ENCODE measurements around the gene TAX1BP1.

DNA sequence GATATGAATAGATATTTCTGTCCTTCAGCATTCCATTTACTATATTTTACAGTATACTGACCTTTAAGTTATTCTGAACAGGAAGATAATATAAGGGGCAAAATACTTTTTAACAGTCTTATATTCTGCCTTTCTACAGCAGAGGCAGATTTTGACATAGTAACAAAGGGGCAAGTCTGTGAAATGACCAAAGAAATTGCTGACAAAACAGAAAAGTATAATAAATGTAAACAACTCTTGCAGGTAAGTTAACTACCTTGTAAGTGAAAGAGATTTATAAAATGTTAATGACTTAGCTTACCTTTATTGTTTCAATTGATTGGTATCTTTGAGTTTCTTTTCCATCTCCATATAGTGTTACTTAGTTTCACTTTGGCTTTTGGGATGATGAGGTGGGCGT is 56.0 kb downstream of the TAX1BP1 start:
- TF ChIP-seq CTCF (IDR thresholded peaks at IDR 0.05) = no peak
- no peak for TF ChIP-seq GABPB1 (CRISPR knock-in tag; IDR thresholded peaks at IDR 0.05)
- no peak for TF ChIP-seq ELF4 (CRISPR knock-in tag; IDR thresholded peaks at IDR 0.05; ENCODE audit: low read depth)
- TF ChIP-seq, protein P1, sequence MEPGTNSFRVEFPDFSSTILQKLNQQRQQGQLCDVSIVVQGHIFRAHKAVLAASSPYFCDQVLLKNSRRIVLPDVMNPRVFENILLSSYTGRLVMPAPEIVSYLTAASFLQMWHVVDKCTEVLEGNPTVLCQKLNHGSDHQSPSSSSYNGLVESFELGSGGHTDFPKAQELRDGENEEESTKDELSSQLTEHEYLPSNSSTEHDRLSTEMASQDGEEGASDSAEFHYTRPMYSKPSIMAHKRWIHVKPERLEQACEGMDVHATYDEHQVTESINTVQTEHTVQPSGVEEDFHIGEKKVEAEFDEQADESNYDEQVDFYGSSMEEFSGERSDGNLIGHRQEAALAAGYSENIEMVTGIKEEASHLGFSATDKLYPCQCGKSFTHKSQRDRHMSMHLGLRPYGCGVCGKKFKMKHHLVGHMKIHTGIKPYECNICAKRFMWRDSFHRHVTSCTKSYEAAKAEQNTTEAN (CRISPR knock-in tag; IDR thresholded peaks at IDR 0.05) = no peak
- no peak for TF ChIP-seq TCF7 (CRISPR knock-in tag; IDR thresholded peaks at IDR 0.05; ENCODE audit: low read depth)
- TF ChIP-seq, protein P2, sequence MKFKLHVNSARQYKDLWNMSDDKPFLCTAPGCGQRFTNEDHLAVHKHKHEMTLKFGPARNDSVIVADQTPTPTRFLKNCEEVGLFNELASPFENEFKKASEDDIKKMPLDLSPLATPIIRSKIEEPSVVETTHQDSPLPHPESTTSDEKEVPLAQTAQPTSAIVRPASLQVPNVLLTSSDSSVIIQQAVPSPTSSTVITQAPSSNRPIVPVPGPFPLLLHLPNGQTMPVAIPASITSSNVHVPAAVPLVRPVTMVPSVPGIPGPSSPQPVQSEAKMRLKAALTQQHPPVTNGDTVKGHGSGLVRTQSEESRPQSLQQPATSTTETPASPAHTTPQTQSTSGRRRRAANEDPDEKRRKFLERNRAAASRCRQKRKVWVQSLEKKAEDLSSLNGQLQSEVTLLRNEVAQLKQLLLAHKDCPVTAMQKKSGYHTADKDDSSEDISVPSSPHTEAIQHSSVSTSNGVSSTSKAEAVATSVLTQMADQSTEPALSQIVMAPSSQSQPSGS (CRISPR knock-in tag; IDR thresholded peaks at IDR 0.05; ENCODE audit: borderline replicate concordance, low read depth) = no peak
- no peak for TF ChIP-seq SP1 (CRISPR knock-in tag; conservative IDR thresholded peaks at IDR 0.05)
- TF ChIP-seq, protein P3, sequence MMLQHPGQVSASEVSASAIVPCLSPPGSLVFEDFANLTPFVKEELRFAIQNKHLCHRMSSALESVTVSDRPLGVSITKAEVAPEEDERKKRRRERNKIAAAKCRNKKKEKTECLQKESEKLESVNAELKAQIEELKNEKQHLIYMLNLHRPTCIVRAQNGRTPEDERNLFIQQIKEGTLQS (CRISPR knock-in tag; conservative IDR thresholded peaks at IDR 0.05) = no peak
- TF ChIP-seq, protein P4, sequence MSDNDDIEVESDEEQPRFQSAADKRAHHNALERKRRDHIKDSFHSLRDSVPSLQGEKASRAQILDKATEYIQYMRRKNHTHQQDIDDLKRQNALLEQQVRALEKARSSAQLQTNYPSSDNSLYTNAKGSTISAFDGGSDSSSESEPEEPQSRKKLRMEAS (CRISPR knock-in tag; IDR thresholded peaks at IDR 0.05) = no peak
